HG03097 (cell line): ENCODE results near the gene INO80C.

Source experiments
- ATAC-seq: cut with Tn5 transposase; IDR thresholded peaks from one replicate; pipeline ENCODE4 v1.9.1; 2021; ENCODE audit not compliant: unreplicated experiment, low FRiP score

Gene INO80C

DNA sequence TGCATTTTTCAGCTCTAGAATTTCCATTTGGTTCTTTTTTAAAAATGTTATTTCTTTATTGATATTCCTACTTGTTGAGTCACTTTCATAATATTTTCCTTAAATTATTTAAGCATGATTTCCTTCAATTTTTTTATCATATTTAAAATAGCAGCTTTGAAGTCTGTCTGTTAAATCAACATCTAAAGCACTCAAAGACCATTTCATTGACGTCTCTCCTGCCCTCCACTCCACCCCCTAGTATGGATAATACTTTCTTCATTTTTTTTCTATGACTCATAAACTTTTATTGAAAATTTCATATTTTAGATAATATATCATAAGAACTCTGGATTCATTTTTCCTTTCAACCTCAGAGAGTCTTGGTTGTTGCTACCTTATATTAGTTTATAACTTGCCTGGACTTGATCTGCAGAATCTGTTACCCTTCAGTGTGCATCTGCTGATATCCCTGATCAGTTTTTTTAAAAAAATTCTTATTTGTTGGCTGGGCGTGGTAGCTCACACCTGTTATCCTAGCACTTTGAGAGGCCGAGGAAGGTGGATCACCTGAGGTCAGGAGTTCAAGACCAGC, 61.6 kb downstream of the INO80C start:
- ATAC-seq: no peak

DNA sequence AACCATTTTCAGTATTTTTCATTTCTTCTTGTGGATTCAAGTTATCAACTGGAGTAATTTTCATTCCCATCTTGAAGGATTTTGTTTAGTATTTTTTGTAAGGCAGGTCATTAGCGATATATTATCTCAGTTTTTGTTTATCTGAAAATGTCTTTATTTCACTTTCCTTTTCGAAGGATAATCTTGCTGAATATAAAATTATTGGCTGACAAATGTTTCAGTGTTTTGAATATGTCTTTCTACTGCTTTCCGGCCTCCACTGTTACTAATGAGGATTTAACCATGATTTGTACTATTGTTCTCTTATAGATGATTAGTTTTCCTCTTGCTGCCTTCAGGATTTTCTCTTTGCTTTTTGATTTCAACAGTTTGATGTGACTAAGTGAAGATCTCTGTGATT, 62.4 kb downstream of the INO80C start:
- ATAC-seq: no peak

GRCh38 chr18:35432565-35433001, 65.2 kb downstream of the INO80C start:
- no peak for ATAC-seq

GRCh38 chr18:35431374-35431741, 66.4 kb downstream of the INO80C start:
- ATAC-seq: no peak

GRCh38 chr18:35430721-35431373, 66.9 kb downstream of the INO80C start:
- no peak for ATAC-seq

DNA sequence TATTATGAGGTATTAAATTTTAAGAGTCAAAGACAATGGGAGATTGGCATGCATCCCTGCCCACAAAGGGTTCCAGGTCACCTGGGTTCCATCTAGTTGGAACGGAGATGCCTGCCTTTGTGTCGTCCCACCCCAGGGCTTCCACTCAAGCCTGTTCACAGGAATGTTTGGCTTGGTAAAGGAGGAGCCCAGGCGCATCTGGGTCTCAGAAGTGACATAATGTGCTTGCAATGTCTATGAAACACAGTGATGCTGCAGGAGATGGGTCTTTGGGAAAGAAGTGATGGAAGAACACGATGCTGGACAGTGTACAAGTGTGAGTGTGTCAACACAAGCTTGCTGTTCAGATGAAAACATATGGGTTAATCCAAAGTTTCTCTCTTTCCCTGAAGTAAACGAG, 71.0 kb downstream of the INO80C start:
- ATAC-seq: no peak

GRCh38 chr18:35424356-35424755, 73.4 kb downstream of the INO80C start:
- ATAC-seq: no peak

GRCh38 chr18:35422237-35422636, 75.5 kb downstream of the INO80C start:
- no peak for ATAC-seq

DNA sequence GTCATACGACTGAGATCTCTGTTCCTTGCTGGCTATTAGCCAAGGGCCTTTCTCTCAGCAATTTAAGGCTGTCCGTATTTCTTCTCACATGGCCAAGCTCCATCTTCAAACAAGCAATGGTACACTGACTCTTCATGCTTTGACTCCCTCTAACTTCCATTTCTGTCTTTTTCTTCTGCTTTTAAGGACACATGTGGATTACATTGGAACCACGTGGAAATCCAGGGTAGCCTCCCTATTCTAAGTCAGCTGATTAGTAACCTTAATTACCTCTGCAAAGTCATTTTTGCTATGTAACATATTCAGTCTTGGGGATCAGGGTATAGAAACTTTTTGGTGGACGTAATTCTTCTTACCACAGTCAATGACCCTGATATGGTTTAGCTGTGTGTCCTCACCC, 79.2 kb downstream of the INO80C start:
- no peak for ATAC-seq
